Measurements from ENCODE around the gene FBXL19. TPM values are rescaled to one million over a fixed set of nuclear protein-coding genes. Genes with fewer than 3 reads are reported as not detected.
A peak's percentile ranks its signal among the peaks of the same experiment; 100 is the strongest.

FBXL19 gene
- total RNA-seq, 1 donor from 2014 or later = 21.4 TPM

DNA sequence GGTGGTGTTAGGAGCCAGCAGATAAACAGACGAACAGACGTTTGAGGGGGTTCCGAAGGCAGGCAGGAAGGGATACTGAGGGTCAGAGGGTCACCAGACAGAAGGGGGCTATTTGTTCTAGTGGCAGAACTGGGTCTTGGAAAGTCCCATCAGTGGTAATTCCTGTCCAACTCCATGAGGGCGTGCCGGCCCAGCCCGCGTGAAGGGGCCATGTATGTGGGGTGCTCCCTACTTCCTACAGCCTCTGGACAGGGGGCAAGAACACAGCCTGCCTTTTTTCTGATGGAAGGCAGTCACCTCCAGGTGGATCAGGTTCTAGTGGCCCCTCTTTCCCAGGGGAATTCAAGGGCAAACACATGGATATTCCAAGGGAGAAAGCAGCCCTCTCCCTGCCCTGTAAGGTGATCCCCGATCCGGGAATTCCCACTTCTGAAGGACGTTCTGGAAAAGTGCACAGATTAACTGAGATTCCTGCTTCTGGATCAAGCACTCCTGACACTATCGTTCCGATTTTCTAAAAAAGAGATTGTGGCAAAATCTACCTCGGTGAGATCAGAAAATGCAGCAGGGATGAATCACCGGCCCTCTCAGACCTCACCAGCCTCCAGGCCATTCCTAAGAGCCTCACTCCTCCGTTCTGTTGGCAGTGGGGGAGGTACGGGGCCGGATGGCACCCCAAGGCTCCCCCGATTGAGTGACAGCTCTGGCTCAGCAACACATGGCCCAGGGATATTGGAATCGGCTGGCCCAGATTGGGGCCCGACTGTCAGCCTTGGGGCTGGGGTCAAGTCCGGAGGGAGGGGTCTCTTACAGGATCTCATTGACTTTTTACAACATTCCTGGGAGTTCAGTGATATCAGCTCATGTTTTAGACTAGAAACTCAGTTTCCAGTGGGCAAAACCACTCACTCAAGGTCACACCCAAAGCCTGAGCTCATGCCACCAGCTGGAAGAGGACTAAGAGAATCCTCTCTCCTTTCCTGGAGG, 74.6 kb downstream of the FBXL19 start:
- H3K27me3 ChIP-seq = no peaks in the 10 kb centered on the region
- DNase-seq (ENCODE audit: extremely low spot score in 2 of 2) = no peak
- H3K4me1 ChIP-seq = peaks cover 28% of the 10 kb centered on the region
- H3K4me3 ChIP-seq = peak overlapping the region; percentile 44 to 61
- TF ChIP-seq POLR2A (IDR thresholded peaks at IDR 0.05) = no peak
- TF ChIP-seq POLR2AphosphoS5 (IDR thresholded peaks at IDR 0.05; ENCODE audit: insufficient read depth in 1 of 2, low read depth in 1 of 2) = no peak
- no peak for TF ChIP-seq CTCF (IDR thresholded peaks at IDR 0.05)
- intact Hi-C loops (cut with DNase I) = loop anchor here (2.0 kb wide), 1 partner anchor 35 kb away; the partner anchor contains the start of gene STX4
- H3K36me3 ChIP-seq = no peaks in the 10 kb centered on the region
- H3K27ac ChIP-seq = peak overlapping the region; percentile 76
- H3K9me3 ChIP-seq = no peaks in the 10 kb centered on the region

MicroRNAs encoded within 50 kb of the gene (microRNA counts, 767-probe panel; counts per million panel counts)
- 238 to 261 counts per million in 2 donors for microRNA hsa-miR-762

Small RNA genes lying within 50 kb of the gene (microRNA-seq; reads per million reads assigned to microRNA genes)
- not detected for gene MIR4519 (ENCODE audit: borderline number of aligned reads, borderline replicate concordance)
- gene MIR762 (ENCODE audit: borderline number of aligned reads, borderline replicate concordance) = not detected

Small RNA genes lying within 50 kb of the gene (small RNA-seq; reads per million reads assigned to genes)
- gene AC135048.1 (not detected), gene MIR4519 (not detected), gene MIR762 (not detected)

Other genes starting within 250 kb of the FBXL19 start
- 28.5 TPM for gene SRCAP, start 224.4 kb upstream of the FBXL19 start, total RNA-seq
- gene PHKG2, start 175.1 kb upstream of the FBXL19 start, total RNA-seq = 32.9 TPM
- 1.7 TPM for gene CFAP119, start 161.5 kb upstream of the FBXL19 start, total RNA-seq
- gene RNF40, start 161.2 kb upstream of the FBXL19 start, total RNA-seq = 60.9 TPM
- gene ZNF629, start 136.4 kb upstream of the FBXL19 start, total RNA-seq = 11.3 TPM
- 38.1 TPM for gene BCL7C, start 29.5 kb upstream of the FBXL19 start, total RNA-seq
- 3.2 TPM for gene CTF1, start 27.0 kb upstream of the FBXL19 start, total RNA-seq
- gene ORAI3, start 25.5 kb downstream of the FBXL19 start, total RNA-seq = 27.0 TPM
- gene SETD1A, start 34.2 kb downstream of the FBXL19 start, total RNA-seq = 10.6 TPM
- gene HSD3B7, start 61.6 kb downstream of the FBXL19 start, total RNA-seq = 14.5 TPM
- 4.7 TPM for gene STX1B, start 87.1 kb downstream of the FBXL19 start, total RNA-seq
- 42.5 TPM for gene STX4, start 110.0 kb downstream of the FBXL19 start, total RNA-seq
- gene ZNF668, start 150.7 kb downstream of the FBXL19 start, total RNA-seq = 5.4 TPM
- gene ZNF646, start 150.8 kb downstream of the FBXL19 start, total RNA-seq = 10.6 TPM
- gene PRSS53, start 165.4 kb downstream of the FBXL19 start, total RNA-seq = 2.0 TPM
- 123 TPM for gene VKORC1, start 171.2 kb downstream of the FBXL19 start, total RNA-seq
- gene BCKDK, start 184.8 kb downstream of the FBXL19 start, total RNA-seq = 48.9 TPM
- 76.6 TPM for gene KAT8, start 194.1 kb downstream of the FBXL19 start, total RNA-seq
- 26.0 TPM for gene PRSS8, start 212.2 kb downstream of the FBXL19 start, total RNA-seq
- gene PRSS36, start 226.5 kb downstream of the FBXL19 start, total RNA-seq = 1.2 TPM

Data from vagina (tissue), 2 donors.